ENCODE measurements around the gene CAVIN4.

DNA sequence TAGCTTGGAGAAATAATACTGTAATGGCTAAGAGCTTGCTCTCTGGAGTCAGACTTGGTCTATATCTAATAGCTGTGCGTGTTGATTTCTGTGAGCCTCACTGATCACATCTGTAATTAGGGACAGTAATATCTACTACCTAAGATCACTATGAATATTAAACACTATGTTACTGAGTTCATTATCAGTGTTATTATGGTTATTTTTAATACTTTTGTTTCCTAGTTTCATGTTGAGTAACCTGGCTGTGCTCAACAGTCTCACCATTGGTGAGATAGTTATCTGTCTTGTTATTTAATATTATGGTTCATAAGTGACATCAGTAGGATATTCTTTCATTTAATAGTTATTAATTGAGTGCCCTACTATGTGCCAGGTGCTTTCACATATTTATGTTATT lies 22.4 kb upstream of the CAVIN4 start:
- no peak for TF ChIP-seq EZH2 (IDR thresholded peaks at IDR 0.05; ENCODE audit: low read length)
- TF ChIP-seq, protein P1, sequence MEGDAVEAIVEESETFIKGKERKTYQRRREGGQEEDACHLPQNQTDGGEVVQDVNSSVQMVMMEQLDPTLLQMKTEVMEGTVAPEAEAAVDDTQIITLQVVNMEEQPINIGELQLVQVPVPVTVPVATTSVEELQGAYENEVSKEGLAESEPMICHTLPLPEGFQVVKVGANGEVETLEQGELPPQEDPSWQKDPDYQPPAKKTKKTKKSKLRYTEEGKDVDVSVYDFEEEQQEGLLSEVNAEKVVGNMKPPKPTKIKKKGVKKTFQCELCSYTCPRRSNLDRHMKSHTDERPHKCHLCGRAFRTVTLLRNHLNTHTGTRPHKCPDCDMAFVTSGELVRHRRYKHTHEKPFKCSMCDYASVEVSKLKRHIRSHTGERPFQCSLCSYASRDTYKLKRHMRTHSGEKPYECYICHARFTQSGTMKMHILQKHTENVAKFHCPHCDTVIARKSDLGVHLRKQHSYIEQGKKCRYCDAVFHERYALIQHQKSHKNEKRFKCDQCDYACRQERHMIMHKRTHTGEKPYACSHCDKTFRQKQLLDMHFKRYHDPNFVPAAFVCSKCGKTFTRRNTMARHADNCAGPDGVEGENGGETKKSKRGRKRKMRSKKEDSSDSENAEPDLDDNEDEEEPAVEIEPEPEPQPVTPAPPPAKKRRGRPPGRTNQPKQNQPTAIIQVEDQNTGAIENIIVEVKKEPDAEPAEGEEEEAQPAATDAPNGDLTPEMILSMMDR (optimal IDR thresholded peaks at IDR 0.05 in 1 of 3, IDR thresholded peaks at IDR 0.05 in 1 of 3, conservative IDR thresholded peaks at IDR 0.05 in 1 of 3; ENCODE audit: extremely low read depth in 1 of 3, insufficient read depth in 2 of 3, low read length in 3 of 3): no peak

Measured in keratinocyte (primary cell).